A673 (cell line): Measurements from ENCODE around the gene WTAP.

Experiments used
- EZH2 ChIP-seq: fragments of 200-600 bp; sonication (generic); IDR thresholded peaks from 2 replicates; pipeline ENCODE4 v1.6.1; 2017; ENCODE audit warnings: borderline replicate concordance, low read depth, mild to moderate bottlenecking, mixed read lengths, antibody characterized with exemption, low read length; ENCODE audit not compliant: poor library complexity, severe bottlenecking
- TF ChIP-seq, protein P1 (sequence below): fragments of 300-800, 200-600 bp; sonication (generic); conservative IDR thresholded peaks from 2 replicates; pipeline ENCODE4 v1.5.1; 2017; ENCODE audit warnings: low read depth, mild to moderate bottlenecking, antibody characterized with exemption, low read length, moderate library complexity, mixed read lengths

- TF ChIP-seq, protein P1, sequence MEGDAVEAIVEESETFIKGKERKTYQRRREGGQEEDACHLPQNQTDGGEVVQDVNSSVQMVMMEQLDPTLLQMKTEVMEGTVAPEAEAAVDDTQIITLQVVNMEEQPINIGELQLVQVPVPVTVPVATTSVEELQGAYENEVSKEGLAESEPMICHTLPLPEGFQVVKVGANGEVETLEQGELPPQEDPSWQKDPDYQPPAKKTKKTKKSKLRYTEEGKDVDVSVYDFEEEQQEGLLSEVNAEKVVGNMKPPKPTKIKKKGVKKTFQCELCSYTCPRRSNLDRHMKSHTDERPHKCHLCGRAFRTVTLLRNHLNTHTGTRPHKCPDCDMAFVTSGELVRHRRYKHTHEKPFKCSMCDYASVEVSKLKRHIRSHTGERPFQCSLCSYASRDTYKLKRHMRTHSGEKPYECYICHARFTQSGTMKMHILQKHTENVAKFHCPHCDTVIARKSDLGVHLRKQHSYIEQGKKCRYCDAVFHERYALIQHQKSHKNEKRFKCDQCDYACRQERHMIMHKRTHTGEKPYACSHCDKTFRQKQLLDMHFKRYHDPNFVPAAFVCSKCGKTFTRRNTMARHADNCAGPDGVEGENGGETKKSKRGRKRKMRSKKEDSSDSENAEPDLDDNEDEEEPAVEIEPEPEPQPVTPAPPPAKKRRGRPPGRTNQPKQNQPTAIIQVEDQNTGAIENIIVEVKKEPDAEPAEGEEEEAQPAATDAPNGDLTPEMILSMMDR, result no peak
- TF ChIP-seq EZH2, result no peak
Measured at GRCh38 chr6:159762681-159763293, 35.5 kb downstream of the WTAP start.
